Right lobe of liver (tissue), 4 donors: ENCODE results near the gene CCDC63.

ENCODE experiments used
- CTCF ChIP-seq, 4 donors: fragments of 200-600 bp in 3 of 4; fragments of 450-650 bp in 1 of 4; IDR thresholded peaks; one replicate each; pipeline versions ENCODE4 v1.5.1 to v1.8.0; 2016 to 2022; ENCODE audit warnings: antibody characterized with exemption in 4 of 4, mild to moderate bottlenecking in 2 of 4
- POLR2A ChIP-seq: fragments of 450-650 bp; IDR thresholded peaks from one replicate; pipeline ENCODE4 v1.6.1; 2017; ENCODE audit warnings: antibody characterized with exemption, mild to moderate bottlenecking
- donor health status: DM: no; HTN: no; CAD: no.
- donor health status: DM: no; HTN: no; CAD: no.
- donor health status: DM: no; HTN: yes; CAD: no.

GRCh38 chr12:110829308-110829707 lies 17.5 kb upstream of the CCDC63 start:
- no peak for TF ChIP-seq CTCF (IDR thresholded peaks at IDR 0.05)
- TF ChIP-seq POLR2A: no peak
